Effector memory CD4-positive, alpha-beta T cell (primary cell): ENCODE data around the gene GP9.
A peak's percentile ranks its signal among the peaks of the same experiment; 100 is the strongest.

Experiments used
- DNase-seq, 3 donors: peaks; one replicate each; pipeline ENCODE4 v3.0.0-alpha.2; 2020
- H3K27ac ChIP-seq: 2 replicates; pipeline ENCODE4 v1.7.0; 2013; ENCODE audit warnings: mild to moderate bottlenecking, low read length, moderate library complexity; ENCODE audit not compliant: insufficient read depth, poor library complexity, severe bottlenecking
- H3K27me3 ChIP-seq: replicated peaks from 2 replicates; pipeline ENCODE4 v1.7.0; 2013; ENCODE audit warnings: mild to moderate bottlenecking, low read length; ENCODE audit not compliant: insufficient read depth, control insufficient read depth, poor library complexity, severe bottlenecking
- H3K36me3 ChIP-seq: 2 replicates; pipeline ENCODE4 v1.7.0; 2013; ENCODE audit warnings: mild to moderate bottlenecking, low read length, moderate library complexity; ENCODE audit not compliant: control insufficient read depth, insufficient read depth
- H3K4me1 ChIP-seq: 2 replicates; pipeline ENCODE4 v1.7.0; 2013; ENCODE audit warnings: low read length, mild to moderate bottlenecking; ENCODE audit not compliant: control insufficient read depth, insufficient read depth, poor library complexity, severe bottlenecking
- H3K4me3 ChIP-seq: 2 replicates; pipeline ENCODE4 v1.7.0; 2013; ENCODE audit warnings: low read length, low read depth, mild to moderate bottlenecking; ENCODE audit not compliant: insufficient read depth, poor library complexity, severe bottlenecking
- H3K9me3 ChIP-seq: 2 replicates; pipeline ENCODE4 v1.7.0; 2013; ENCODE audit warnings: mild to moderate bottlenecking, low read length, moderate library complexity; ENCODE audit not compliant: control insufficient read depth
- total RNA-seq, 3 donors: gene quantifications; one replicate each; lab custom pipeline; 2026; lab: John Stamatoyannopoulos, UW

Gene GP9
- total RNA-seq, result 0 reads per million in 3 donors

GRCh38 chr3:129060276-129061022, at the start of gene GP9:
GP9 (plus strand) TSS chr3:129060779; CDS start chr3:129061740, 961 bp downstream.
- no peaks in the 10 kb centered on the region for H3K27me3 ChIP-seq
- H3K27ac ChIP-seq, result no peak within 1 kb of the TSS
- no peak within 1 kb of the TSS for H3K4me3 ChIP-seq
- H3K9me3 ChIP-seq, result no peaks in the 10 kb centered on the region
- DNase-seq, result no peak
- H3K36me3 ChIP-seq, result no peaks in the 10 kb centered on the region
- peaks cover 3% of the 10 kb centered on the region for H3K4me1 ChIP-seq

GRCh38 chr3:129013491-129013891, 47.1 kb upstream of the GP9 start:
- no peak for DNase-seq
- no peaks in the 10 kb centered on the region for H3K9me3 ChIP-seq
- no peaks in the 10 kb centered on the region for H3K36me3 ChIP-seq
- no peak overlapping the region for H3K27ac ChIP-seq
- no peaks in the 10 kb centered on the region for H3K27me3 ChIP-seq
- H3K4me1 ChIP-seq, result peaks cover 39% of the 10 kb centered on the region
- no peak overlapping the region for H3K4me3 ChIP-seq

GRCh38 chr3:129014148-129014547, 46.4 kb upstream of the GP9 start:
- no peaks in the 10 kb centered on the region for H3K36me3 ChIP-seq
- DNase-seq, result no peak
- H3K9me3 ChIP-seq, result no peaks in the 10 kb centered on the region
- H3K4me1 ChIP-seq, result peaks cover 39% of the 10 kb centered on the region
- peak overlapping the region; percentile 14 for H3K27ac ChIP-seq
- H3K4me3 ChIP-seq, result no peak overlapping the region
- H3K27me3 ChIP-seq, result no peaks in the 10 kb centered on the region

- Histone ChIP-seq H3K4me1 (peaks cover 39% of the 10 kb centered on the region), H3K36me3 (no peaks in the 10 kb centered on the region), H3K27ac (peak overlapping the region; percentile 68), H3K27me3 (no peaks in the 10 kb centered on the region), H3K4me3 (no peak overlapping the region), H3K9me3 (no peaks in the 10 kb centered on the region)
- DNase-seq, result no peak
Measured at GRCh38 chr3:129014793-129015345, 45.7 kb upstream of the GP9 start.

- peak in 1 of 3 donors; percentile 24 for DNase-seq
- no peaks in the 10 kb centered on the region for H3K36me3 ChIP-seq
- no peaks in the 10 kb centered on the region for H3K9me3 ChIP-seq
- H3K27me3 ChIP-seq, result no peaks in the 10 kb centered on the region
- H3K4me3 ChIP-seq, result peak overlapping the region; percentile 33
- peaks cover 39% of the 10 kb centered on the region for H3K4me1 ChIP-seq
- peak overlapping the region; percentile 68 for H3K27ac ChIP-seq
Measured at GRCh38 chr3:129015388-129016105, 45.0 kb upstream of the GP9 start.

- Histone ChIP-seq H3K27me3 (no peaks in the 10 kb centered on the region), H3K4me1 (peaks cover 39% of the 10 kb centered on the region), H3K36me3 (no peaks in the 10 kb centered on the region), H3K27ac (peak overlapping the region; percentile 68), H3K9me3 (no peaks in the 10 kb centered on the region), H3K4me3 (peak overlapping the region; percentile 33)
- peak; percentile 37 to 46 (median 41) for DNase-seq
Measured at GRCh38 chr3:129016356-129016719, 44.2 kb upstream of the GP9 start.

GRCh38 chr3:129016720-129017483, 43.7 kb upstream of the GP9 start:
- Histone ChIP-seq H3K36me3 (no peaks in the 10 kb centered on the region), H3K27me3 (no peaks in the 10 kb centered on the region), H3K4me1 (peaks cover 39% of the 10 kb centered on the region), H3K9me3 (no peaks in the 10 kb centered on the region), H3K4me3 (no peak overlapping the region), H3K27ac (peak overlapping the region; percentile 68)
- peak in 2 of 3 donors; percentile 20 to 44 for DNase-seq

- no peak for DNase-seq
- H3K9me3 ChIP-seq, result no peaks in the 10 kb centered on the region
- H3K36me3 ChIP-seq, result no peaks in the 10 kb centered on the region
- peaks cover 39% of the 10 kb centered on the region for H3K4me1 ChIP-seq
- H3K4me3 ChIP-seq, result no peak overlapping the region
- no peaks in the 10 kb centered on the region for H3K27me3 ChIP-seq
- peak overlapping the region; percentile 68 for H3K27ac ChIP-seq
Measured at GRCh38 chr3:129017484-129017899, 43.1 kb upstream of the GP9 start.

- H3K27me3 ChIP-seq, result no peaks in the 10 kb centered on the region
- H3K36me3 ChIP-seq, result no peaks in the 10 kb centered on the region
- no peaks in the 10 kb centered on the region for H3K9me3 ChIP-seq
- peaks cover 39% of the 10 kb centered on the region for H3K4me1 ChIP-seq
- no peak overlapping the region for H3K4me3 ChIP-seq
- DNase-seq, result no peak
- peak overlapping the region; percentile 68 for H3K27ac ChIP-seq
Measured at GRCh38 chr3:129018271-129018670, 42.3 kb upstream of the GP9 start.
